Vagina (tissue), 2 donors: ENCODE results near the gene PFDN1. TPM values are rescaled to one million over a fixed set of nuclear protein-coding genes. Genes with fewer than 3 reads are reported as not detected.

Experiments
- DNase-seq, 2 donors: peaks; one replicate each; pipeline ENCODE4 v3.0.0-alpha.2; 2017; ENCODE audit errors: extremely low spot score in 2 of 2
- H3K27ac ChIP-seq: fragments of 200-600 bp; sonication (generic); one replicate; pipeline ENCODE4 v1.5.1; 2019
- H3K27me3 ChIP-seq: fragments of 200-600 bp; sonication (generic); one replicate; pipeline ENCODE4 v1.5.1; 2019
- H3K36me3 ChIP-seq, 2 donors: fragments of 200-600 bp; sonication (generic); one replicate each; pipeline ENCODE4 v1.5.1; 2017 to 2019
- H3K4me1 ChIP-seq: fragments of 200-600 bp; sonication (generic); one replicate; pipeline ENCODE4 v1.5.1; 2019
- H3K4me3 ChIP-seq, 2 donors: fragments of 200-600 bp; sonication (generic); 1 replicate in 1 of 2; 2 replicates in 1 of 2; pipeline ENCODE4 v1.5.1; 2016 to 2019
- H3K9me3 ChIP-seq: fragments of 200-600 bp; sonication (generic); one replicate; pipeline ENCODE4 v1.5.1; 2019
- CTCF ChIP-seq, 3 experiments: fragments of 450-650 bp in 2 of 3; fragments of 200-600 bp in 1 of 3; sonication (generic) in 1 of 3; IDR thresholded peaks; one replicate each; pipeline ENCODE4 v1.5.1; 2017 to 2019; ENCODE audit warnings: antibody characterized with exemption in 3 of 3, mild to moderate bottlenecking in 2 of 3, moderate library complexity in 2 of 3
- POLR2A ChIP-seq, 2 donors: fragments of 450-650 bp; IDR thresholded peaks; one replicate each; pipeline ENCODE4 v1.6.1; 2017; ENCODE audit warnings: antibody characterized with exemption in 2 of 2, mild to moderate bottlenecking in 2 of 2, moderate library complexity in 2 of 2
- POLR2AphosphoS5 ChIP-seq, 2 donors: sonication (generic); formaldehyde crosslinking; IDR thresholded peaks; one replicate each; pipeline ENCODE4 v1.9.0; 2017; ENCODE audit warnings: antibody characterized with exemption in 2 of 2, mild to moderate bottlenecking in 2 of 2, low read depth in 1 of 2; ENCODE audit not compliant: insufficient read depth in 1 of 2
- intact Hi-C: fragments of 100-400 bp; cut with DNase I; formaldehyde crosslinking; loops from one replicate; pipeline ENCODE4 v1.15.1; 2023
- total RNA-seq: library from RNA; depleted of rRNA; stranded (reverse); fragments of >200 nt; gene quantifications from one replicate; pipeline ENCODE4 v1.2.3, GENCODE V29; 2016

The PFDN1 gene
- total RNA-seq, 1 donor from 2014 or later, result 94.8 TPM

- intact Hi-C loops, result no loop called here
- H3K4me1 ChIP-seq, result no peaks in the 10 kb centered on the region
- H3K4me3 ChIP-seq, result no peak overlapping the region
- TF ChIP-seq POLR2AphosphoS5 (IDR thresholded peaks at IDR 0.05; ENCODE audit: insufficient read depth in 1 of 2, low read depth in 1 of 2), result no peak
- no peaks in the 10 kb centered on the region for H3K9me3 ChIP-seq
- H3K27me3 ChIP-seq, result no peaks in the 10 kb centered on the region
- no peak for DNase-seq
- H3K27ac ChIP-seq, result no peak overlapping the region
- H3K36me3 ChIP-seq, result no peaks in the 10 kb centered on the region
Observed at GRCh38 chr5:140214831-140215230, 88.1 kb downstream of the PFDN1 start.

GRCh38 chr5:140213370-140213983 is 89.4 kb downstream of the PFDN1 start:
- Histone ChIP-seq H3K4me3 (no peak overlapping the region), H3K9me3 (no peaks in the 10 kb centered on the region), H3K36me3 (no peaks in the 10 kb centered on the region), H3K4me1 (no peaks in the 10 kb centered on the region), H3K27me3 (no peaks in the 10 kb centered on the region), H3K27ac (no peak overlapping the region)
- intact Hi-C loops, result no loop called here
- TF ChIP-seq POLR2AphosphoS5 (IDR thresholded peaks at IDR 0.05; ENCODE audit: insufficient read depth in 1 of 2, low read depth in 1 of 2) (no peak), POLR2A (IDR thresholded peaks at IDR 0.05) (no peak), CTCF (IDR thresholded peaks at IDR 0.05) (no peak)
- DNase-seq, result no peak

GRCh38 chr5:140208065-140208464 is 94.8 kb downstream of the PFDN1 start:
- Histone ChIP-seq H3K4me3 (no peak overlapping the region), H3K27me3 (no peaks in the 10 kb centered on the region), H3K9me3 (no peaks in the 10 kb centered on the region), H3K4me1 (no peaks in the 10 kb centered on the region), H3K36me3 (no peaks in the 10 kb centered on the region), H3K27ac (no peak overlapping the region)
- TF ChIP-seq CTCF (IDR thresholded peaks at IDR 0.05), result no peak
- no peak for TF ChIP-seq POLR2A (IDR thresholded peaks at IDR 0.05)
- no peak for TF ChIP-seq POLR2AphosphoS5 (IDR thresholded peaks at IDR 0.05; ENCODE audit: insufficient read depth in 1 of 2, low read depth in 1 of 2)
- intact Hi-C loops, result no loop called here
- no peak for DNase-seq

- no peaks in the 10 kb centered on the region for H3K4me1 ChIP-seq
Observed at GRCh38 chr5:140207250-140207964, 95.5 kb downstream of the PFDN1 start.

GRCh38 chr5:140205952-140206351 is 96.9 kb downstream of the PFDN1 start:
- no peaks in the 10 kb centered on the region for H3K9me3 ChIP-seq
- TF ChIP-seq POLR2A (IDR thresholded peaks at IDR 0.05), result no peak
- no peak for TF ChIP-seq POLR2AphosphoS5 (IDR thresholded peaks at IDR 0.05; ENCODE audit: insufficient read depth in 1 of 2, low read depth in 1 of 2)
- TF ChIP-seq CTCF (IDR thresholded peaks at IDR 0.05), result no peak
- H3K27me3 ChIP-seq, result no peaks in the 10 kb centered on the region
- DNase-seq, result no peak
- no peaks in the 10 kb centered on the region for H3K36me3 ChIP-seq
- H3K4me3 ChIP-seq, result no peak overlapping the region
- intact Hi-C loops, result no loop called here
- no peaks in the 10 kb centered on the region for H3K4me1 ChIP-seq
- no peak overlapping the region for H3K27ac ChIP-seq

More at GRCh38 chr5:140207250-140207964, 95.5 kb downstream of the PFDN1 start:
- intact Hi-C loops, result no loop called here
- no peaks in the 10 kb centered on the region for H3K9me3 ChIP-seq
- H3K4me3 ChIP-seq, result no peak overlapping the region
- no peaks in the 10 kb centered on the region for H3K27me3 ChIP-seq
- H3K27ac ChIP-seq, result no peak overlapping the region
- no peak for DNase-seq
- H3K36me3 ChIP-seq, result no peaks in the 10 kb centered on the region
- no peak for TF ChIP-seq POLR2AphosphoS5 (IDR thresholded peaks at IDR 0.05; ENCODE audit: insufficient read depth in 1 of 2, low read depth in 1 of 2)
- TF ChIP-seq POLR2A (IDR thresholded peaks at IDR 0.05), result no peak
- no peak for TF ChIP-seq CTCF (IDR thresholded peaks at IDR 0.05)
